ENCODE results near the gene IL16.

DNA sequence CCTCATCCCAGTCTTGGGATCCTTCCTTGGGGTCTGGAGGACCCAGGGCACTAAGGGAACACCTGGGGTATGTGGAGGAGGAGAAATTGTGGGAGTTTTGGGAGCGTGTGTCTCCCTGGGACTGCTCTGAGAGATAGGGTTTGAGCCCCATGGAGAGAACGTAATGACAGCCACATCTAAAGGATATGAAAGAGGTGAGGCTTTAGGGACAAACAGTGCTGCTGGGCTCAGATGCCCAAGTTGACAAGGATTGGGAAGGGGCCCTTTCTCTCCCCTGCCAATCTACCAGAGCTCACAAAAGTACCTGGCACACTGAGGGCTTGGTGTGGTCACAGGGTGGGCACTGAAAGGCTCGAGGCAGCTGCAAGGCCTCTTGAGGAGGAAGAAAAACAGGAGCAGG is 140.6 kb downstream of the IL16 start:
- TF ChIP-seq, protein P1, sequence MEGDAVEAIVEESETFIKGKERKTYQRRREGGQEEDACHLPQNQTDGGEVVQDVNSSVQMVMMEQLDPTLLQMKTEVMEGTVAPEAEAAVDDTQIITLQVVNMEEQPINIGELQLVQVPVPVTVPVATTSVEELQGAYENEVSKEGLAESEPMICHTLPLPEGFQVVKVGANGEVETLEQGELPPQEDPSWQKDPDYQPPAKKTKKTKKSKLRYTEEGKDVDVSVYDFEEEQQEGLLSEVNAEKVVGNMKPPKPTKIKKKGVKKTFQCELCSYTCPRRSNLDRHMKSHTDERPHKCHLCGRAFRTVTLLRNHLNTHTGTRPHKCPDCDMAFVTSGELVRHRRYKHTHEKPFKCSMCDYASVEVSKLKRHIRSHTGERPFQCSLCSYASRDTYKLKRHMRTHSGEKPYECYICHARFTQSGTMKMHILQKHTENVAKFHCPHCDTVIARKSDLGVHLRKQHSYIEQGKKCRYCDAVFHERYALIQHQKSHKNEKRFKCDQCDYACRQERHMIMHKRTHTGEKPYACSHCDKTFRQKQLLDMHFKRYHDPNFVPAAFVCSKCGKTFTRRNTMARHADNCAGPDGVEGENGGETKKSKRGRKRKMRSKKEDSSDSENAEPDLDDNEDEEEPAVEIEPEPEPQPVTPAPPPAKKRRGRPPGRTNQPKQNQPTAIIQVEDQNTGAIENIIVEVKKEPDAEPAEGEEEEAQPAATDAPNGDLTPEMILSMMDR (IDR thresholded peaks at IDR 0.05), result no peak
- TF ChIP-seq POLR2A (IDR thresholded peaks at IDR 0.05), result no peak
